ENCODE measurements around the gene ZNF780B.

ZNF780B gene

GRCh38 chr19:40035996-40036395 lies 20.0 kb downstream of the ZNF780B start:
- DNase-seq, result no peak

DNA sequence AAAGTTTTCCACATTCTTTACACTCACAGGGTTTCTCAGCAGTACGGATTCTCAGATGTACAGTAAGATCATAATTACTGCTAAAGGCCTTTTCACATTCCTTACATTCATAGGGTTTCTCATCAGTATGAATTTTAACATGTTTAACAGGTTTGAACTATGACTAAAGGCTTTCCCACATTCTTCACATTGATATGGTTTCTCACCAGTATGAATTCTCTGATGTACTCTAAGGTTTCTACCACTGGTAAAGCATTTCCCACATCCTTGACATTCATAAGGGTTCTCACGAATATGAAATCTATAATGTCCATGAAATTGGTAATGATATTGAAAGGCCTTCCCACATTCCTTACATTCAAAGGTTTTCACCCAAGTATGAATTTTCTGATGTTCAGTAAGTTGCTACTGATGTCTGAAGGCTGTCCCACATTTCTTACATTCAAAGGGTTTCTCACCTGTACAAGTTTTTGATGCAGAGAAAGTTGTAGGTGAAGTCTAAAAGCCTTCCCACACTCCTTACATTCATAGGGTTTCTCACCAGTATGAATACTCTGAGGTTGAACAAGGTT lies 22.0 kb downstream of the ZNF780B start:
- DNase-seq, result no peak

DNA sequence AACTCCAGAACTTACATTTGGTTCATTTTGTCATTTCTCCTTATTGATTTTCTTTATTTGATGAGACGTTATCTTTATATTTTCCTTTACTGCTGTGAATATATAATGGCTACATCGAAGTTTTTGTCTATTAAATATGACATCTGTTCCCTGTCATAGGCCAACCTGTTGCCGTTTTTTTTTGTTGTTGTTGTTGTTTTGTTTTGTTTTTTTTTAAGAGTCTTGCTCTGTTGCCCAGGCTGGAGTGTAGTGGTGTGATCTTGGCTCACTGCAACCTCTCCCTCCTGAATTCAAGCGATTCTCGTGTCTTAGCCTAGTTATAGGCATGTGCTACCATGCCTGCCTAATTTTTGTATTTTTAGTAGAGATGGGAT lies 29.4 kb downstream of the ZNF780B start:
- DNase-seq, result no peak

GRCh38 chr19:40025938-40026596 lies 30.0 kb downstream of the ZNF780B start:
- no peak for DNase-seq

- DNase-seq, result no peak
Measured at GRCh38 chr19:40023969-40024368, 32.1 kb downstream of the ZNF780B start.

DNA sequence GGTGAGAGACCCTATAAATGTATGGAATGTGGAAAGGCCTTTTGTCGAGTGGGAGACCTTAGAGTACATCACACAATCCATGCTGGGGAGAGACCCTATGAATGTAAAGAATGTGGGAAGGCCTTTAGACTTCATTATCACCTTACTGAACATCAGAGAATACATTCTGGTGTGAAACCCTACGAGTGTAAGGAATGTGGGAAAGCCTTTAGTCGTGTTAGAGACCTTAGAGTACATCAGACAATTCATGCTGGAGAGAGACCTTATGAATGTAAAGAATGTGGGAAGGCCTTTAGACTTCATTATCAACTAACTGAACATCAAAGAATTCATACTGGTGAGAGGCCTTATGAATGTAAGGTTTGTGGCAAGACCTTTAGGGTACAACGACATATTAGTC lies 42.0 kb downstream of the ZNF780B start:
- DNase-seq, result no peak

DNA sequence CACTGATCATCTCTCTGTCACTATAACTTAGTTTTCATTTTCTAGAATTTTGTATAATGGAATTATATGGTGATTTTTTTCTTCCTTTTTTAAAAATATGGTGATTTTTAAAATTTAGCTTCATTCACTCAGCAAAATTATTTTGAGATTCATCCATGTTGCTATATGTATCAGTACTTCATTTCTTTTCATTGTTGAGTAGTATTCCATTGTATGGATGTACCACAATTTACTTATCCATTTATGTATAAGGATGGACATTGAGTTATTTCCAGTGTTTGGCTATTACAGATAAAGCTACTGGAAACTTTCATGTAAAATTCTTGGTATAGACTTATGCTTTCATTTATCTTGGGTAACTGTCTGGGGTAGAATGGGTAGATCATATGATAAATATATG lies 46.4 kb downstream of the ZNF780B start:
- no peak for DNase-seq

DNA sequence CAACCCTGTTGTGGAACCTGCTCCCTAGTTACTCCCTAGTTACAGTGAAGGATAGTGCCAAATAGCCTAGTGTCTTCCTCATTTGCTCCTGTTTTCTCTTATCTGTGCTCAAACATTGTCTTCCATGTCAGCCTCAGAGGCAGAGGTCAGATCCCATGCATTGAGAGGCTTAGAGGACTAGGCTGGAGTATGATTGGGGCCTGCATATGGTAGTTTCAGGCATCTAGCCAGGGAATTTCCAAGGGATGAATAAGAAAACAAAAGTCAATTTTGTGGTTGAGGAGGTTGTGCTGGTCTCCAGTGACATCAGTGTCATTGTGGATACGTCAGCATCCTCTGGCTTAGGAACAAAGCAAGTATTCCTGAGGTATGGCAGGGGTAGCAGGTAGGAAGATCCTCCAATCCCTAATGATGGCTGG lies 49.7 kb downstream of the ZNF780B start:
- DNase-seq, result no peak

DNA sequence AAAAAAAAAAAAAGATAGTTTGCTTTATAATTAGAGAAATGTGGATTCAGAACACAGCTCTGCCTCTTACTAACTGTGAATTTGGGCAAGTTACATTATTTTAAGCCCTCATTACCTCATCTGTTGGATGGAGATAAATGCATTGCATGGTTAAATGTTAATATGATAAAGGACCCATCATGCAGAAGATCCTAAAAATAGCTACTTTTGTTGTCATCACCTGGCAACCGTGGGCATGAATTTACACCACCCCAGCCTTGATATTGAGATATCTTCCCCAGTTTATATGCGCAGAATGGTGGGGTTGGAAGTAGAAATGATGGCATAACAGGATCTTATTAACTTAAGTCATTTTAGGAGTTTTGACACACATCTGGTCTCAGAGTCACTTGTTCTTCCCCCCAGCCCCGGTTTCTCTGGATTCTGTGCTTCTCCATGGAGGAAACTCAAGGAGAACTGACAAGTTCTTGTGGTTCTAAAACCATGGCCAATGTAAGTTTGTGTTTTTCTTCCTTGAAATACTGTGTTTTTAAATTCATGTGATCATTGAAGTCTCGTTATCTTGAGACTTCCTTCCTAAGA lies 50.2 kb downstream of the ZNF780B start:
- no peak for DNase-seq

GRCh38 chr19:39998501-39998900 lies 57.5 kb downstream of the ZNF780B start:
- DNase-seq, result no peak

DNA sequence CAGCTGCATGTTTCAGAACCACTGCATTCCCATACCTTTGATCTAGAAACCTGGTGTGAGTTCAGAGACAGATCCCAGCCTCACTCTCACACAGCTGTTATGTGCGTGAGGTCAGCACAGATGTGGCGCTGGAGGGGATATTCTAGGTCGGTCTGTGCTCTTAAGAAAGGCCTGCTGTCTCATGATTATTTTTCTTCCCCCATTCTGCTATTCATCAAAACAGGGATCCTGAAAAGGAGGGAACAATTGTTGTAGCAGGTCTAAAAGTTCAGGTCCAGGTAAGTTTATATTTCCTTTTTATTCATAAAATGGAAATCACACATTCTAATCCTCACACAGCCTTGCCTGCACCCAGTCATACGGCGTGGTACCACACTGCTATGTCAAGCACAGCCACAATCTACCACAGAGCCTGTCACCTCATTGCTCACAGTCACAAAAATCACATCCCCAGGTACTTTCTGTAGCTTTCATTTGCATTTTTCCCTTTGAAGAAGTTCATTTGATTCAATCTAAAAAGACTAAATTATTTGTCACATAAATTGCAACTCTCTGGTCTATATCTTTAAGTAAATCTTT lies 58.3 kb downstream of the ZNF780B start:
- DNase-seq, result peak; percentile 31 to 41

DNA sequence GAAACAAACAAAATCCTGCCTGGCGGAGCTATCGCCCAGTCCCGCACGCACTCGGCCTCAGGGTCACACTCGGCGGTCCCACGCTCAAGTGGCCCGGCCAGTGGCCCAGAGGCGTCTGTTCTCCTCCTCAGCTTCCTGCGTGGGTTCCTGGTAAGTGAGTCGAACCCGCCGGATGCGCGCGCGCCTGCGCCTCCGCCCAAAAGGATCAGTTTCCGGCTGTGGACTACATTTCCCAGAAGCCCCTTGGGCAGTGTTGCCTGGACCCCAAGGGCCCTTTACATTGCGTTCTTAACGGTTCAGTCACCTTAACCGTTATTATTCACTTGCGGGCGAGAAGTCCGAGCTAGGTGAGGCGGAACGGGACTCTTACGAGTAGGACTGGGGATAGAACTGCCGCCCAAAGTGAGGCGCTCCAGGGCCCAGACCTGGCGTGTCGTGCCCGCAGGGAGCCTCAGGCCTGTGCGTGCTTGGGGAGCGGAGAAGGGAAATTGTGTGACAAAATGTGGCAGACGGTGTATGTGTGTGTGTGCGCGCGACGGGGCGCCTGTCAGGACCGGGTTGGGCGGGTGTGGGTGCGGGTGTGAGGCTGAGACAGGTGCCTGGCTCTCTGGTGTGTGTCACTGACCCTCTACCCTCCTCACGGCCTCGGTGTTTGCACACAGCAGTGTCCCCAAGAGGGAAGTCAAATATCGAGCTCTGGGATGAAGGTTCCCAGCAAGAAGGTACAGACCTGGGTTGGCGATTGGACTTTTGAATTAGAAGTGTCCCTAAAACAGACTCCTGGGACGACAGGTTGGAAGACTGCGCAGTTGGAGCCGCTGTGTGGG lies 59.0 kb downstream of the ZNF780B start, which contains the start of gene ZNF546:
Gene ZNF546, plus strand, starts transcription at position 250 of the 827 bp plus-strand sequence. CDS start 1,267 bp downstream, outside the sequence.
- peak; percentile 91 to 94 for DNase-seq

GRCh38 chr19:39996218-39996810 lies 59.7 kb downstream of the ZNF780B start:
- DNase-seq, result peak in 1 of 2 experiments; percentile 60

DNA sequence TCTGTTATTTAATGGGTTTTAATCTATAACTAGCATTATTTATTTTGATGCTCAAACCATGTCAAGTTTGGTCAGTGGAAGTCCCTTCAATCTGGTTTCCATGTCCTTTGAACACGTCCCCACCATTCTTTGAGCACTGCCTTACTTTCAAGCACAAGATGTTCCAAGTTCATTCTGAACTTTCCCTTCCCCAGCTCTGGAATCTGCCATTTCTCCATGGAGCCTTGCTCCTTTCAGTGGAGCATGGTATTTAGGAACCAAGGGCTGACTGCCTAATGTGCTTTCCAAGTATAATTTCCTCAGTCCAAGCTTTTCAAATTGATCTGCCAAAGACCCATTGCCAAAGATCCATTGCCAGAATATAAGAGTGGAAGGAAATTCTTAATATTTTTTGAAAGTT lies 60.2 kb downstream of the ZNF780B start:
- DNase-seq, result no peak

- DNase-seq, result no peak
Measured at GRCh38 chr19:39994361-39994760, 61.7 kb downstream of the ZNF780B start.

- no peak for DNase-seq
Measured at GRCh38 chr19:39993605-39994004, 62.4 kb downstream of the ZNF780B start.

GRCh38 chr19:39987596-39987995 lies 68.4 kb downstream of the ZNF780B start:
- no peak for DNase-seq

GRCh38 chr19:39987167-39987566 lies 68.9 kb downstream of the ZNF780B start:
- no peak for DNase-seq

DNA sequence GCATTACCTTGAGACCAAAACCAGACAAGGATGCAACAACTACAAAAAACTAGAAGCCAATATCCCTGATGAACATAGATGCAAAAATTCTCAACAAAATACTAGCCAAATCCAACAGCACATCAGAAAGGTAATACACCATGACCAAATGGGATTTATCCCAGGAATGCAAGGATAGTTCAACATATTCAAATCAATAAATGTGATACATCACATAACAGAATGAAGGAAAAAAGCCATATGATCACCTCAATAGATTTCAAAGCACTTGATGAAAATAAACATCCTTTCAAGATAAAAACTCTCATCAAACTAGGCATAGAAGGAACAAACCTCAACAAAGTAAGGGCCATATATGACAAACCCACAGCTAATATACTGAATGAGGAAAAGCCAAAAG lies 69.4 kb downstream of the ZNF780B start:
- DNase-seq, result no peak

- no peak for DNase-seq
Measured at GRCh38 chr19:39983695-39984300, 72.2 kb downstream of the ZNF780B start.

- DNase-seq, result no peak
Measured at GRCh38 chr19:39982883-39983282, 73.1 kb downstream of the ZNF780B start.

Data from activated CD4-positive, alpha-beta T cell treated with anti-CD3 and anti-CD28 coated beads, Interleukin-2, amount 50 U/mL, for 48 hours (primary cell).